Measurements from ENCODE around the gene FBXO42. TPM values are rescaled to one million over a fixed set of nuclear protein-coding genes. Genes with fewer than 3 reads are reported as not detected.

FBXO42 gene
- total and polyA plus RNA-seq, 9 of the 15 experiments (the other 6 are each of a cell fraction or from before 2014, with no cell fraction given) = 7.2 to 24.8 (median 17.4) TPM

GRCh38 chr1:16367258-16367967 is 15.1 kb upstream of the FBXO42 start:
- TSS peak; percentile 62 for BruUV-seq (replicated peaks)
- in situ Hi-C loops (cut with MboI) = no loop called here
- CTCF ChIA-PET (ENCODE audit: low intra/inter-chr PET ratio) = interaction anchor here (0.5 kb wide), 1 partner anchor 11 kb away, joined by 4 read pairs; no protein-coding TSS in a partner anchor
- TF ChIP-seq GTF3C2 (IDR thresholded peaks at IDR 0.05; ENCODE audit: borderline replicate concordance, extremely low read depth, insufficient read length) (no peak), TCFL5 (CRISPR knock-in tag; conservative IDR thresholded peaks at IDR 0.05) (no peak), RBM17 (IDR thresholded peaks at IDR 0.05; ENCODE audit: borderline replicate concordance, low read depth, low read length) (no peak), ZNF316 (IDR thresholded peaks at IDR 0.05) (no peak), MXI1 (IDR thresholded peaks at IDR 0.05; ENCODE audit: low read depth, low read length) (peak; percentile 68), MAFG (tag; conservative IDR thresholded peaks at IDR 0.05) (no peak), NFE2L1 (tag; IDR thresholded peaks at IDR 0.05; ENCODE audit: borderline replicate concordance, low read depth) (no peak), TFAM (CRISPR knock-in tag; conservative IDR thresholded peaks at IDR 0.05) (no peak), SFPQ (IDR thresholded peaks at IDR 0.05; ENCODE audit: low read depth, low read length) (no peak), CBFA2T3 (IDR thresholded peaks at IDR 0.05) (peak; percentile 2; the same call in 1 of the 2 replicates), ZNF780A (CRISPR knock-in tag; IDR thresholded peaks at IDR 0.05) (no peak), MAZ (CRISPR knock-in tag; conservative IDR thresholded peaks at IDR 0.05 in 1 of 2, IDR thresholded peaks at IDR 0.05 in 1 of 2) (peak; percentile 97 to 99), HINFP (tag; conservative IDR thresholded peaks at IDR 0.05; ENCODE audit: low read depth) (no peak), CAMTA2 (CRISPR knock-in tag; conservative IDR thresholded peaks at IDR 0.05) (no peak; the same call in 1 of the 2 replicates)

More at GRCh38 chr1:16367258-16367967, 15.1 kb upstream of the FBXO42 start:
- H2AFZ ChIP-seq (ENCODE audit: low read depth, low read length) = peak overlapping the region; percentile 87
- WGBS (ENCODE audit: insufficient coverage, low coverage, missing lambda C conversion rate) = under 1% methylated on average over 44 of the region's 47 CpGs
- H3K4me3 ChIP-seq = peak overlapping the region; percentile 87
- POLR2A ChIA-PET = interaction anchor here (0.5 to 3.1 kb wide), 12 partner anchors 10 to 257 kb away, joined by 3 to 18 read pairs (median 4); partner anchors contain the start of genes FBXO42 and NECAP2
- peak overlapping the region; percentile 94 for H3K27ac ChIP-seq (ENCODE audit: extremely low read depth, low read depth, low read length)
- peak overlapping the region; percentile 83 for H3K4me2 ChIP-seq (ENCODE audit: insufficient read depth, low read length)
- peak; percentile 66 for FAIRE-seq
- H3K9me3 ChIP-seq (replicated peaks; ENCODE audit: control insufficient read depth, insufficient read depth, low read depth, low read length) = no peaks in the 10 kb centered on the region
- H3K27me3 ChIP-seq (ENCODE audit: control insufficient read depth in 2 of 2, insufficient read depth in 2 of 2, low read length in 2 of 2) = no peaks in the 10 kb centered on the region
- intact Hi-C loops (cut with micrococcal nuclease) = loop anchor here (1.0 to 5.0 kb wide), 3 partner anchors 73 to 285 kb away; partner anchors contain the start of gene NECAP2
- peak; percentile 89 for ATAC-seq
- peaks cover 7 to 14% of the 10 kb centered on the region in 2 experiments; a peak in 3 of 5 replicates for H3K4me1 ChIP-seq (replicated peaks in 1 of 2; ENCODE audit: control insufficient read depth in 2 of 2, insufficient read depth in 2 of 2, low read length in 2 of 2)
- no peaks in the 10 kb centered on the region for H3K9me1 ChIP-seq (ENCODE audit: control insufficient read depth, insufficient read depth, low read length)
- peak overlapping the region; percentile 88 to 95 for H3K9ac ChIP-seq (ENCODE audit: insufficient read depth in 1 of 2, low read depth in 2 of 2, low read length in 2 of 2)
- H4K20me1 ChIP-seq (replicated peaks; ENCODE audit: control insufficient read depth, insufficient read depth, low read length) = peaks cover 26% of the 10 kb centered on the region
- DNase-seq (ENCODE audit: extremely low read depth in 1 of 4, low spot score in 3 of 4) = peak; percentile 88 to 91 (median 90)
- peaks cover 7% of the 10 kb centered on the region; the same call in 2 of the 3 replicates for H3K36me3 ChIP-seq (ENCODE audit: control insufficient read depth, insufficient read depth, low read length)
- peaks cover 53% of the 10 kb centered on the region for H3K79me2 ChIP-seq (ENCODE audit: control insufficient read depth, insufficient read depth, low read length)

Measured in K562 (cell line).